ENCODE measurements around the gene CALM1.

CALM1 gene

DNA sequence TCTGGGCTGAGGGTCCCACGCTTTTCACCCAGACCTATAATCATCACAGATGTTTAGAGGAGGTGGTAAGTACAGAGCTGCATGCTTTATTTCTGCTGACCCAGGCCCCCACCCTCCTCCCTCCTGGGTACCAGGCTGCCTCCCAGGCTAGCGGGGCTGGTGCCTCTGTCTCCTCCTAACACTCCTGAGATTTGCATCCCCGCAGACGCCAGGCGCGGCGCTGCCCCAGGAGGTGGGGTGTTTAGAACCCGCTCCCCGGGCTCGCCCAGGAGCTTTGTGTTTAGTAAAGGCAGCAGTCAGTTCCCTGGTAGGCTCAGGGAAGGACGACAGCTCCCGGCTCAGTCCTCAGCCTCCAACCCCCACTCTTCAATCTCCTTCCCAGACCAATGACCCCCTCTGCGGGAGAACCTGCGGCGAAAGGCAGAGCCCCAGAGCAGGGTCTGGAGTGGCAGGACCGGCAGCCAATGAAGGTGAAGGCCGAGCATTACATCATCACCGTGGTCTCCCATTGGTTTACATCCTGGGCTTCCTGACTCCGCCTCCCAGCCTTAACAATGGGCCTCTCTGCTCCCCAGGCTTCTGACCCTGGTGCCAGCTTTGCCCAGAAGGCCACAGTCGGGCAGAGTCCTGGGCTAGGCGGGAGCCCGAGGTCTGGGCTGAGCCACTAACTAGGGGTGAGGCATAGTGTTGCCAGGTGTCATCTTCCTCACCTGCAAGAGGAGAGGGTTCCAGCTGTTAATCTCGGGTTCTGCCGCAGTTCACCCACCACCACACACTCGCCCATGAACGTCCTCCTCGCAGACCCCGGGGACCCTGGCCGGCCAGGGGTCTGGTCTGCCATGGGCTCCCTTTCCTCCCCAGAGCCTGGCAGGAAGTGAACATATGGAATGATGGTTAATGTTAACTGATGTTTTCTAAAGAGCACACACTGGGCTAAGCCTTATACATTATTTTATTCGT is 57.5 kb downstream of the CALM1 start:
- H3K9ac ChIP-seq (ENCODE audit: low read length in 5 of 5), result no peak overlapping the region
- no peaks in the 10 kb centered on the region for H3K9me3 ChIP-seq (ENCODE audit: control insufficient read depth in 5 of 5, low read length in 5 of 5)
- H3K27ac ChIP-seq (ENCODE audit: low read depth, low read length), result no peak overlapping the region
- H3K4me3 ChIP-seq (ENCODE audit: low read depth in 1 of 5, low read length in 5 of 5), result peak overlapping the region in 3 of 5 donors; percentile 13 to 35 (median 27)
- H3K36me3 ChIP-seq (ENCODE audit: control insufficient read depth in 5 of 5, insufficient read depth in 5 of 5, low read length in 5 of 5), result no peaks in the 10 kb centered on the region
- peaks cover 0 to 22% (median 15%) of the 10 kb centered on the region in 5 donors for H3K27me3 ChIP-seq (ENCODE audit: control insufficient read depth in 5 of 5, insufficient read depth in 4 of 5, low read length in 5 of 5)
- peaks cover 0 to 26% (median 4%) of the 10 kb centered on the region in 5 donors for H3K4me1 ChIP-seq (ENCODE audit: control insufficient read depth in 5 of 5, insufficient read depth in 5 of 5, low read length in 5 of 5)

DNA sequence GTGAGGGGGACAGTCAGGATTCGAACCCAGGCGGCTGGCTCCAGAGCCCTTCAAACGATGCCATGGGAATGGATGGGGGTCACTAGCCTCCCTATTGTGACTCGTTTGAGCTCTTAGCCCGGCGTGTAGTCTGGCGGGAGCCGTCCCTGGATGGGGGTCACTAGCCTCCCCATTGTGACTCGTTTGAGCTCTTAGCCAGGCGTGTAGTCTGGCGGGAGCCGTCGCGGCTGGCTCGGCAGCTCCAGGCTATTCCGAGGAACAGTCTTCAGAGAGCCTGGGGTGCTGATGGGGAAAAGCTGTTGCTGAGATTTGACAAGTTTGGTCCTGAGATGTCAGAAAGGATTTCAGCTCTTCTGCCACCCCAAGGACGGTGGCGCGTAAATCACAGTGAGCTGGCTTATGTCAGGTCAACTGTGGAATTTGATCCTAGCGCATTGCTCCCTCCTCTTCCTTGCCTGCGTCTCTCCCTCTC is 58.3 kb downstream of the CALM1 start:
- H3K9me3 ChIP-seq (ENCODE audit: control insufficient read depth in 5 of 5, low read length in 5 of 5), result no peaks in the 10 kb centered on the region
- no peak overlapping the region for H3K27ac ChIP-seq (ENCODE audit: low read depth, low read length)
- H3K4me1 ChIP-seq (ENCODE audit: control insufficient read depth in 5 of 5, insufficient read depth in 5 of 5, low read length in 5 of 5), result peaks cover 0 to 26% (median 4%) of the 10 kb centered on the region in 5 donors
- H3K36me3 ChIP-seq (ENCODE audit: control insufficient read depth in 5 of 5, insufficient read depth in 5 of 5, low read length in 5 of 5), result no peaks in the 10 kb centered on the region
- no peak overlapping the region for H3K4me3 ChIP-seq (ENCODE audit: low read depth in 1 of 5, low read length in 5 of 5)
- no peak overlapping the region for H3K9ac ChIP-seq (ENCODE audit: low read length in 5 of 5)
- peaks cover 0 to 21% (median 15%) of the 10 kb centered on the region in 5 donors for H3K27me3 ChIP-seq (ENCODE audit: control insufficient read depth in 5 of 5, insufficient read depth in 4 of 5, low read length in 5 of 5)

GRCh38 chr14:90456551-90456950 is 59.7 kb downstream of the CALM1 start:
- H3K9ac ChIP-seq (ENCODE audit: low read length in 5 of 5), result no peak overlapping the region
- H3K4me1 ChIP-seq (ENCODE audit: control insufficient read depth in 5 of 5, insufficient read depth in 5 of 5, low read length in 5 of 5), result peaks cover 0 to 26% (median 4%) of the 10 kb centered on the region in 5 donors
- H3K4me3 ChIP-seq (ENCODE audit: low read depth in 1 of 5, low read length in 5 of 5), result no peak overlapping the region
- no peaks in the 10 kb centered on the region for H3K36me3 ChIP-seq (ENCODE audit: control insufficient read depth in 5 of 5, insufficient read depth in 5 of 5, low read length in 5 of 5)
- H3K27me3 ChIP-seq (ENCODE audit: control insufficient read depth in 5 of 5, insufficient read depth in 4 of 5, low read length in 5 of 5), result peaks cover 0 to 21% (median 15%) of the 10 kb centered on the region in 5 donors
- H3K9me3 ChIP-seq (ENCODE audit: control insufficient read depth in 5 of 5, low read length in 5 of 5), result no peaks in the 10 kb centered on the region
- no peak overlapping the region for H3K27ac ChIP-seq (ENCODE audit: low read depth, low read length)

DNA sequence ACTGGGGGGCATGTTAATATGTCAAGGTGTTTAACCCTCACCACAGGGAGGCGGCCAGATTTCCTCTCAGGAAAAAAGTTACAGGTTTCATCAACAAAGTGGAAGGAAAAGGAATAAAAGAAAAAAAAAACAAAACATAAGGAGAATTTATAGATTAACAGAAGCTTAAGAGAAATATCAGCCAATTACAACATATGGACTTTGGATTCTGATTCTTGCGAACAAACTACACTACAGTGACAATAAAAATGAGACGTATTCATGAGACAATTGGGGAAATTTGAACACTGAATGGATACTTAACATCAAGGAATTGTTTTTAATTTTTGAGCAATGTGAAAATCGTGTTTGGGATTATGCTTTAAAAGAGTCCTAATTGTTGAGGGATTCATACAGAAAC is 60.4 kb downstream of the CALM1 start:
- Histone ChIP-seq H3K27me3 (ENCODE audit: control insufficient read depth in 5 of 5, insufficient read depth in 4 of 5, low read length in 5 of 5) (peaks cover 0 to 21% (median 15%) of the 10 kb centered on the region in 5 donors), H3K36me3 (ENCODE audit: control insufficient read depth in 5 of 5, insufficient read depth in 5 of 5, low read length in 5 of 5) (no peaks in the 10 kb centered on the region), H3K4me1 (ENCODE audit: control insufficient read depth in 5 of 5, insufficient read depth in 5 of 5, low read length in 5 of 5) (peaks cover 0 to 25% (median 4%) of the 10 kb centered on the region in 5 donors), H3K27ac (ENCODE audit: low read depth, low read length) (no peak overlapping the region), H3K9me3 (ENCODE audit: control insufficient read depth in 5 of 5, low read length in 5 of 5) (no peaks in the 10 kb centered on the region), H3K9ac (ENCODE audit: low read length in 5 of 5) (no peak overlapping the region), H3K4me3 (ENCODE audit: low read depth in 1 of 5, low read length in 5 of 5) (no peak overlapping the region)
